ENCODE measurements around the gene AZI2.

DNA sequence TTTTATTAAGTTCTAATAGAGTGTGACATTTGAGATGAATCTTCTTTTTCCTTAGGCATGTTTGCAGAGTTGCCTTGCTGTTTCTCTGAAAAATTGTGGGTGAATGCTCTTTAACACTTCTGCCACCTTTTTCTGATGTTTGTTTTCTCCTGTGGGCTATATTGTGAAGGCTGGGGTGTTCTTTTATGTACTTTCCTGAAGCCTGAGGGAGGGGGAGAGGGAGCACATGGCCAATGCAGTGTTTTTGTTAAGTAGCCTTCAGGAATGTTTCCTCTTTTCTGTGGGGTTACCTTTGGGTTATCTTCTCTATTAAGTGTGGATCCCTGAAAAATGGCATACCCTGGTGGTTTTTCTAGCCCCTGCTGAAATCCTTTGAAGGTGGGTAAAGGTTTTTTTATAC lies 57.0 kb downstream of the AZI2 start:
- TF ChIP-seq, protein P1, sequence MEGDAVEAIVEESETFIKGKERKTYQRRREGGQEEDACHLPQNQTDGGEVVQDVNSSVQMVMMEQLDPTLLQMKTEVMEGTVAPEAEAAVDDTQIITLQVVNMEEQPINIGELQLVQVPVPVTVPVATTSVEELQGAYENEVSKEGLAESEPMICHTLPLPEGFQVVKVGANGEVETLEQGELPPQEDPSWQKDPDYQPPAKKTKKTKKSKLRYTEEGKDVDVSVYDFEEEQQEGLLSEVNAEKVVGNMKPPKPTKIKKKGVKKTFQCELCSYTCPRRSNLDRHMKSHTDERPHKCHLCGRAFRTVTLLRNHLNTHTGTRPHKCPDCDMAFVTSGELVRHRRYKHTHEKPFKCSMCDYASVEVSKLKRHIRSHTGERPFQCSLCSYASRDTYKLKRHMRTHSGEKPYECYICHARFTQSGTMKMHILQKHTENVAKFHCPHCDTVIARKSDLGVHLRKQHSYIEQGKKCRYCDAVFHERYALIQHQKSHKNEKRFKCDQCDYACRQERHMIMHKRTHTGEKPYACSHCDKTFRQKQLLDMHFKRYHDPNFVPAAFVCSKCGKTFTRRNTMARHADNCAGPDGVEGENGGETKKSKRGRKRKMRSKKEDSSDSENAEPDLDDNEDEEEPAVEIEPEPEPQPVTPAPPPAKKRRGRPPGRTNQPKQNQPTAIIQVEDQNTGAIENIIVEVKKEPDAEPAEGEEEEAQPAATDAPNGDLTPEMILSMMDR (IDR thresholded peaks at IDR 0.05) = no peak
- TF ChIP-seq EZH2 (IDR thresholded peaks at IDR 0.05) (no peak), EZH2phosphoT487 (IDR thresholded peaks at IDR 0.05) (no peak)
